HL-60/S4 treated with phorbol 12-myristate 13-acetate at 8.2 ng/mL for 4 days and 3 days (cell line): ENCODE data around the gene INS.

Source experiments
- in situ Hi-C: fragments of 300-500 bp; cut with MboI; formaldehyde crosslinking; loops from 2 replicates; pipeline ENCODE4 v1.15.0; 2022; ENCODE audit warnings: low sequenced_read_pairs

The INS gene

DNA sequence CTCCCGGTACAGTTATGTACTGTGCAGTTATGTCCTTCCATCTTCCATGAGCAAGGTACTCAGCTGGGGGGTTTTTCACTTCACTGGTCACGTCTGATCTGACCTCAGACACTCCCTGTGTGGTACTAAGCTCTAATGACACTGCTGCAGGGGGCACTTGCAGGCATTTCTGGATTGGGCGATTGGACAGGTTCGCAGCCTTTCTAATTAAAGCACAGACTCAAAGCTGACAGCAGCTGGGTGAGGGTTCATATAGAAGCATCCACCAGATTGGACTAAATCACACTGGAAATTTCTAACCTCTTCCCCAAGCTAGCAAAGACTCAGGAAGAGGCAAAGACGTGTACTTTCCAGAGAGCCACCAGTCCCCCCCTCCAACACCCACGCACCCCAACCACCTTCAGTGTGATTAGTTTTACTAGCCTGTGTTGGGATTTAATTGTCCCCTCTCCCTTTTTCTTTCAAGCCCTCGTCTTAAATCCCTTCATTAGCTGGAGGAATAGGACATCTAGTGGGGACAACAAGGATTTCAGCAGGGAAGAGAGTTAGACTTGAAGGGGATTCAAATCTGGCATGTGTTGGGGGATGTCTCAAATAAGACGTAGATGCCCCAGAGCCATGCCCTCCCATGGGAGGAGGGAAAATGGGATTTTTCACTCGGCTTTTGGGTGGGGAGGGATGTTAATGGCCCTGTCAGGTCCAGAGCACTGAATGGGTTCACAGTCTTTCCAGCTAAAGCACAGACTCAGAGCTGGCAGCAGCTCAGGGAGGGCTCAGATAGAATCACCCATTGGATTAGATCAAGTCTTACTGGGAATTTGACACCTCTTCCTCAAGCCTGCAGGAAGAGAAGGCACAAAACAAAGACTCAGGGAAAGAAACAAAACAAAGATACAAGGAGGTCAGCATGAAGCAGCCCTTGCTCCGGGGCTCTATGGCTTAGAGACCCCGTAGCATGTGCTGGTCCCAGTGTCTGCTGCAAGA is 10.9 kb downstream of the INS start:
- in situ Hi-C loops = no loop called here

DNA sequence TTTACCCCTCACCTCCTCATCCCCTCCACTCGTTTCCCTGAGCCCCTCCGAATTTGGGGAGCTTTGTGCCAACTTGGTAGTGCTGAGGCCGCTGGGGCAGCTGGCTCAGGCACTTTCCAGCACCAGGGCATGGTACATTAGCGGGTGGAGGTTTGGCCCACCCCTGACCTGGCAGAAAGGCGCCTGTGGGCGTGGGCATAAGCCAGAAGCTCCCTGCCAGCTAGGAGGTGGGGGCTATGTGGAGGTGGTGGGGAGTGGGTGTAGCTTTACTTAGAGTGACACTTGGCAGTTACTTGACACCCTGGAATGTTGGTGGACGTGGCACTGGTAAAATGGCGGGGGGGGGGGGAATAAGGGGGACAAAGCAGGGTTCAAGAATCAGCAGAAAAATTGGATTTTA is 11.5 kb downstream of the INS start:
- in situ Hi-C loops = no loop called here

DNA sequence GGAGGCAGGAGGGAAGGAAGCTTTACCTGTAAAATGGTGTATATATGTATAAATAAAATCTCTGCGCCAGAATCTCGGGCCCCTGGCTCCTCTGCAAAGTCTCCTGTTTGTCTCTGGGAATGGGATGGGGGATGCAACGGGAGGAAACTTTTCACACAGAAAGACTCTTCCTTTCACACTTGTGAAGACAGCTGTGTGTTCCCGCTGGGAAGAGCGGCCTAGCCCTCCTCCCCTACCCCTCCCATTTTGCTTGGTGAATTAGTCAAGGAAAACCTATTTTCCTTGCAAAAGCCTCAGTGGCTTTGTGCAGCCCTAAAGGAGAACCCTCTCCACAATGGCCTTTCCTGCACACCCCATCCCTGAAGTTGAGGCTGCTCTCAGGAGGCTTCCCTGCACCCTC is 12.4 kb downstream of the INS start:
- in situ Hi-C loops = no loop called here

DNA sequence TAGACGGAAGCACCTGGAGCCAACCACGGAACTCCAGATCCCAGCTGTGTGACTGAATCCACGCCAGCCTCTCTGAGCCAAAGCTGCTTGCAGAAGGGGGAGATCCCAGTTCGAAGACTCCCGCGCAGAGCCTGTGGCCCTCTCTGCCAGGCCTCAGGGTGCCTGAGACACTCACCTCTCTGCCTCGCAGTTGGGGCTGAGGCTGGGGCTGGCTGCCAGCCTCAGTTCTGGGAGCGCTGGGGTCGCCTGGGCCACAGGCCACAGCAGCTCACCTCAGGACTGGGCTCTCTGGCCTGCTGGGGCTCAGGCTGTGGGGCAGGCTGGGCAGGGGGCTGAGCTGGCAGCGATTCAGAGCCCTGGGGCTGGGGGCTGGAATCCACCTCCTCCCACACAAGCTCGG is 13.6 kb downstream of the INS start:
- in situ Hi-C loops = no loop called here

DNA sequence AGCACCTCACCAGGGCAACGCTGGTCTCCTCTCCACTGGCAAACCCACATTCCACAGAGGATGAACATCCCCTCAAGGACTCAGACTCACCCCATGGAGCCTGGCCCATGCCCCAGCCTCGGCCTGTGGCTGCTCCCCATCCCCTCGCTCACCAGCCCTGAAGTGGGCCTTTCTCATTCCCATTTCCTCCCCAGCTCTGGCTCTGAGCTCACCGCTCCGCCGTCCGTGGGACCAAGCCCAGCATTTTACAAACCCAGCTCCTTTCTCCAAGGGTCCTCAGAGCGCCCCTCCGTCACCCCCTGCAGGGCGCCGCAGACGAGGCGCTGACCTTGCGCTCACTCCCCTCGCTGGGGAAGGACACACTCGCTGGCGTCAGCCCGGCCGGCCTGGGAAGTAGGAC is 15.0 kb downstream of the INS start:
- in situ Hi-C loops = no loop called here

DNA sequence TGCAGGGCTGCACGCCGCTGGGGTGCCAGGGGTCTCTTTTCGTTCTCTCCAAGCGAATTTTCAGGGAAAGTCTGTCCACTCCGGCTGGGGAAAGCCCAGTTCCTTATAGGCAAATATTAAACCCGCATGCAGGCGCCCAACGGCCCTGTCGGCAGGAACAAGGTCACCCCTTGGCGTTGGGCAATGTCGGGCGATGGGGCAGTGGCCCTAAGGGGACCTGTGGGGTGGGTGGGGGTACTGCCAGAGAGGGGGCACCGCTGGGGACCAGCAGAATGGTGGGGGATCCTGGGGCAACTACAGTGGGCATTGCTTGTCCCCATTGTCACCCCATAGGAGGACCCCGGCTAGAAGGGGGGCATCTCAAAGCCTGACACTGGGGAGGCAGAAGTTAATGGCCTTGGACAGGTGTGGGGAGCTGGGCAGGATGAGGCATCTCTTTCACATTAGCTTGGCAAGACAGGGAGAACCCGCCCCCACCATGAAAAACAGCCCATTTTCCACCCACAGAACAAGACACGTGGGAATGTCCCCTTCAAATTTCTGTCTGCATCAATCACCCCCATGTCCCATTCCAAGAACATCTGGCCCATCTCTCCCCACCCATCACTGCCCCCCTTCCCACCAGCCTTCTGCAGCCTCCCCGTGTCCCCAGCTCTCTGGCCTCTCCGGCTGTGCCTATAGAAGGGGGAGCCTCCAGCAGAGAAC is 16.3 kb downstream of the INS start:
- in situ Hi-C loops = no loop called here

DNA sequence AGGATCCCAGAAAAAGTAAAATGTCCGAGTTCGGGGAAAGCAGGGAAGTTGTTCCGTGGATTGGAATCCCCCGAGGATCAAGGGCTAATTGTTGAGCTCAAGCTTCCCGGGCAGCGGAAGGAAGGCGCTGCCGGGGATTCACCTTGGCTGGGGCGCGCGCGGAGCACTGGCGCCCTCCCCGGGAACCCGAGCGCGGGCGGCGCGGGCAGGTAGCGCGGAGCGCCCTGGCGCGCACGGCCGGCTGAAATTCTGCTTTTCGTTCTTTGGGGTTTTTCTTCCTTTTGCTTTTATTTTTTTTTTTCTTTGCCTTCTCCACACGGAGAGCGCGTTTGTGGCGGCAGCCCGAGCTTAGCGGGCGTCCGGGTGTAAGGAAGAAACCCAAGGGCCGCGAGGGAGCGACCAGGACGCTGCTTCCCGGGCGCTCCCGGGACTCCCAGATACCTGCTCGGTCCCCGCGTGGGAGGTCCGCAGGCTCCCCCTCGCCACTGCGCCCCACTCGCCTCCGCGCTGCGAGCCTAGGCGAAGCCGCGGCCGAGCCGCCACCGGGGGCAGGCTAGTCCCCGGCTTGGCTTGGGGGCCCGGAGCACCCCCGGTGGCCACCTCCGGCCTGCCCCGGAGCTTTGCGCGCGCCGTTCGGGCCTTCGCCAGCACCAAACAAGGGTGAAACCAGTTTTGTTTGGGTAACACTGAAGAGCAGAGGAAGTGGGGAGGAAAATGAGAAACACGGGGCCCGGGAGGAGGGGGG is 17.0 kb downstream of the INS start:
- in situ Hi-C loops = no loop called here

DNA sequence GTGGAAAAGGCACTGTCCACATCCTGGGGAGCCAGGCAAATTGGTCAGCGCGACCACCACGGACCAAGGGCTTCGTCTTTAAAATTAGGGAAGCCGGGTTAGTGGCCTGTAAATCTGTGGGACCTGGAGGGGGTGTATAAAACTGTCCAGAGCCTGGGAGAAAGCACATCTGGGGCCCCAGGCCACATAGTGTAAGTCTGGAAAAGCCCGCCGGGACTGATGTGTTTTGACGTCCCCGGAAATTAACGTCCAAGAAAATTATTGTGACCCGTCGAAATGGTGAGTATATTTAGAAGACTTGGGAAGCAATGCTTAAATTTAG is 17.6 kb downstream of the INS start:
- in situ Hi-C loops = no loop called here

DNA sequence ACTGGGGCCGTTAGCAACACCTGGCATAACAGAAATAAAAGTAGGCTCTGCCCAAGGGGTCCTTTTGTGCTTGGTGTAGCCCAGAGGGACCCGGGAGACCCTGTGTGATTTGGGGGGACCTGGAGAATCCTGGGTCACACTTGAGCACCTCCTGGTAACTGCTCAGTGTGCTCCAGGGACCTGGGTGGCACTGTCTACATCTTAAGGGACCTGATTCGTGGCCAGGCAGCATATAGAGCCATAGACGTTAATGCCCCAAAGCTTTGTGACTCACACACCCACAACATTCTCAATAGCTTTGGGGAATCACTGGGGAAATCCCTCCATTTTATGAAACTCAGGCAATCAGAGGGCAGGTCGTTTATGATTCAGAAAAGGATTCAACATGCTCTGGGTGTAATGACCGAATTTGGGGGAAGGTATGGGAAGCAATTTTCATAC is 18.2 kb downstream of the INS start:
- in situ Hi-C loops = no loop called here

DNA sequence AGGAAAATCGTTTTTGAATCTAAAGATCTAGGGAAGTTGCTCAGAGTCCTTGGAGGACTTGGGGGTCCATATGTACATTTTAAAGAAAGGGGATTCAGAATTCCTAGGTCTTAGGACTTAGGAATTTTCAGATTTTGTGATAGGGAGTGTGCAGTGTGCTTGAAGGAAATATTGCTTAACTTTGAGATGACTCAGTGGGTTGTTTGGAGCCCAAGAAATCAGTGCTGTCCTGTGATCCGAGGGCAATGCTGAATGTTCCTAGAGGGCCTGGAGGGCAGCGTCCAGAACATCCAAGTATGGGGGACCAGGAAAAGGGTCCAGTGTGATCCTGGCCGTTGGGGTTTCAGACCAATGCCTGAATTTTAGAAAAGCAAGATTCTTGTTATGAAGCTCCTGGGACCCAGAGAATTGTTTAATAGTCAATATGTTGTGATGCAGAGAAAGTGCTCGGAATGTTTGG is 18.7 kb downstream of the INS start:
- in situ Hi-C loops = no loop called here

DNA sequence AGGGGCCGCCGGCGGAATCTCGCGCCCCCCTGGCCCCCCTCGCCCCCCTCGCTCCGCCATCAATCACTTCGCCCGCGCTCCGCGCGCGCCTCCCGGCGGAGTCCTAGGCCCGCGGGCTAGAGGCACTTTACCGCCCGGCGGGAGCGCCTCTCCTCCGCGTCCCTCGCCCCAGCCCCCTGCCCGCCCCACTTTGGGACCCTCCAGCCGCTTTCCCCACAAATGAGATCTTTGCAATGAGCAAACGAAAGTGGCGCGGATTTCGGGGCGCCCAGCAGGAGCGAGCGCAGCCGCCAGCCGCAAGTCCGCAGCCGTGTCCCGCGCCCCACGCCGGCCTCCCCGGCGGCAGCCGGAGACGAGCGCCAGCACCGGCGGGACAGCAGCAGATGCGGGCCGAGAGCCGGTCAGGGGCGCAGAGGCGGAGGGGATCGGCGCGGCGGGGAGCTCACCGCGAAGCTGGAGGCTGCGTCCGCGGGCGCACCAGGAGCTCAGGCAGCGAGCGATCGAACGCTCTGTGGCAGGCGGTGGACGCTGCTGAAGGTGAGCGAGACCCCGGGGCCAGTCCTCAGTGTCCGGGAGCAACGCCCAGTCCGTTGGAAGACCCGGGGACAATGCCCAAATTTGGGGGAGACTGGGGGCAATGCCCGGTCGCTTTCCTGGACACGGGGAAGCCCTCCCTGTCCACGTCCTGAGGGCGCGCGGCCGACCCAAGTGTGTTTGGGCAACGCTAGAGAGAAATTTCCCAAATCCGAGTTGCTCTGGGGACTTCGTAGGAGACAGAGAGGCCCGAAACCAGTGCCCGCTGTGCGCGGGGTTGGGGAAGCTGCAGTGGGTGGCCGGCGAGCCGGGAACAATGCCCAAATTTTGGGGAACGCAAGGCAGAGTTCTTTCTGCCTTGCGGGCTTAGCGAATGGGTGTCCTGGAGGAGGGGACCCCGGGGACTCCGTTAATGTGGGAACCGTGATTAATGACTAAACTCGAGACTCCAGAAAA is 20.3 kb downstream of the INS start:
- in situ Hi-C loops = no loop called here

DNA sequence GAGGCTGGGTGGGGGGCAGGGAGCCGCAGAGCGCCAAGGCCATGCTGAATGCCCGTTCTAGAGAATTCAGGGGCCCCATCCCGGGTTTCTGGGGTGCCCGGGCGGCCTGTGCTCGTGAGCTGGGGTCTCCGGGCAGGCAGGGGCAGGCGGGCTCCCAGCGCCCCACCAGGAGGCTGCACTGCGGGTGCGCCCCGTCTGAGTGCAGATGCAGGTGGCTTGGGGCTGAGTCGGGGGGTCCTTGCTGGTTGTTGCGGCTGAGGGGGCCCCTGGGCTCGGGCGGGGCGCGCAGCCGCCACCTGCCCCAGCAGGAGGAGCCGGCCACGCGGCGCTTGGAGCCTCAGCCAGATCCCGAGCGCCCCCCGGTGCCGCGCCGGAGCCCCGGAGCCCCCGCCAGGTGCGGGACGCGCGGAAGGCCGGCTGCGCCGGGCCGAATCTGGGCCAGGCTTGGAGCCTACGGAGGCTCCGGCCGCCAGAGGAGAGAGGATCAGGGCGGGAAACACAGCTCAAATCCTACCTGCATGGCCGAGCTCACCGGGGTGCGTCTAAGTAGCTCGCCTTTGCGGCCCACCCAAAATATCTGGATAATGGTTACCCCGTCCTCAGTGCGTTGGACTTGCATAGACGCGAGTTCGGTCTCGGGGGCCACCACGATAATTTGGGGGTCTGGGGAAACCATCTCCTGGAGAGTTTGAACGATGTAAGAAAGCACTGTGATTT is 21.2 kb downstream of the INS start:
- in situ Hi-C loops = no loop called here

DNA sequence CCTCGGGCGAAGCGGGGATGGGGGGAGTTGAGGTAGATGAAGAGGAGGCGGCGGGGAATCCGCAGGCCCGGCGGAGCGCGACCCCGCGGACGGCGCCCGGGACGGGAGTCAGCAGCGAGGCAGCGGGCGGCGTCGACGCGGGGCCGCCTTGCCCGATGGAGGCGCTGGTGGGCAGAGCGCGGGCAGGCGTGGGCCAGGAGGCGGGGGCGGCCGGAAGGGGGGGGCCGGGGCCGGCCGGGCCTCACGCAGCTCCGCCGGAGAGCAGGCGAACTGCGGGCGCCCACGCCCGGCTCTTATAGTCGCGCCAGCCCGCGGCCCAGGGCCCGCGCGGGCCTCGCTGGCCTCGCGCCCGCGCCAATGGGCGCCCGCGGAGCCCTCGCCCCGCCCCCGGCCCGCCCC is 21.9 kb downstream of the INS start, which contains the start of gene IGF2:
Gene IGF2 (minus strand): TSS at position 267 of the 399 bp plus-strand sequence. CDS start 3,866 bp downstream, outside the sequence.
- in situ Hi-C loops = no loop called here

DNA sequence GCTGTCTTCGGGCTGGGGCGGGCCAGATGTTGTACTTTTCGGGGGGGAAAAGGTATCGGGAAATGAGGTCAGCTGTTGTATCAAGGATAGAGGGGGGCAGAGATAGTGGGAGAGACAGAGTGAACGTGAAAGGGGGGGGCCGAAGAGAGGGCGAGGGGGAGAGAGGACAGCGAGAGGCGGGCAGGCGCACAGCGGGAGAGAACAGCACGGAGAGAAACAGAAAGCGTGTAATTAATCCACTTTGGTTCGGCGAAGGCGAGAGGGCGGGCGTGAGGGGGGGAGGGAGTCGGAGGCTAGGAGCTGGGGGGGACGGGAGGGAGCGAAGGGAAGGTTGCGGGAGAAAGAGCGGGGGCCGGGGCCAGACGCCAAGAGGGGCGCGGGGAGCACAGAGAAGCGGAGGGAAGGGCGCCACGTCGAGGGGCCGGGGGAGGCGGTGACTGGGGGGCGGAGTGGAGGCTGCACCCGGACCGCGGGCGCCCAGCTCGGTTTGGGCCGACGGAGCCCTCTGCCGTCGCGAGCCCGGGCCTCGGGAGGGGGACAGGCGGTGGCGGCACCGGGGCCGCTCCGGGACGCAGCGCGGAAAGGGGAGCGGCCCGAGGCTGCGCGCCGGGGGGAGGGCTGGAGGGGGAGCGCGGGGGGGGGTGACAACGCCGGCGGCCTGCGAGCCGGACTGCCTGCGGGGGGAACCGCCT is 22.4 kb downstream of the INS start:
- in situ Hi-C loops = no loop called here

DNA sequence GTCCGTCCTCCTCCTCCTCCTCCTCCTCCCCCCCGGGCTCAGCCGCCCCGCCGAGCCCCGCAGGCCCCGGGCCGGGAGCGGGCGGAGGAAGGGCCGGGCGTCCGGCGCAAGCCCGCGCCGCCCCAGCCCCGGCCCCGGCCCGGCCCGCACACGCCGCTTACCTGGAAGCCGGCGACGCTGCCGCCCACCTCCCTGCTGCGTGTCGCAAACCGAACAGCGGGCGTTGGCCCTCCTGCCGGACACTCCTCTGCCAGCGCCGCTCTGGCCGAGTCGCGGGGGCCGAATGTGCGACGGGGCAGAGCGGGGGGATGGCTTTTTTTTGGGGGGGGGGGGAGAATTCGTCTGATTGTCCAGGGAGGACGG is 23.0 kb downstream of the INS start:
- in situ Hi-C loops = no loop called here

DNA sequence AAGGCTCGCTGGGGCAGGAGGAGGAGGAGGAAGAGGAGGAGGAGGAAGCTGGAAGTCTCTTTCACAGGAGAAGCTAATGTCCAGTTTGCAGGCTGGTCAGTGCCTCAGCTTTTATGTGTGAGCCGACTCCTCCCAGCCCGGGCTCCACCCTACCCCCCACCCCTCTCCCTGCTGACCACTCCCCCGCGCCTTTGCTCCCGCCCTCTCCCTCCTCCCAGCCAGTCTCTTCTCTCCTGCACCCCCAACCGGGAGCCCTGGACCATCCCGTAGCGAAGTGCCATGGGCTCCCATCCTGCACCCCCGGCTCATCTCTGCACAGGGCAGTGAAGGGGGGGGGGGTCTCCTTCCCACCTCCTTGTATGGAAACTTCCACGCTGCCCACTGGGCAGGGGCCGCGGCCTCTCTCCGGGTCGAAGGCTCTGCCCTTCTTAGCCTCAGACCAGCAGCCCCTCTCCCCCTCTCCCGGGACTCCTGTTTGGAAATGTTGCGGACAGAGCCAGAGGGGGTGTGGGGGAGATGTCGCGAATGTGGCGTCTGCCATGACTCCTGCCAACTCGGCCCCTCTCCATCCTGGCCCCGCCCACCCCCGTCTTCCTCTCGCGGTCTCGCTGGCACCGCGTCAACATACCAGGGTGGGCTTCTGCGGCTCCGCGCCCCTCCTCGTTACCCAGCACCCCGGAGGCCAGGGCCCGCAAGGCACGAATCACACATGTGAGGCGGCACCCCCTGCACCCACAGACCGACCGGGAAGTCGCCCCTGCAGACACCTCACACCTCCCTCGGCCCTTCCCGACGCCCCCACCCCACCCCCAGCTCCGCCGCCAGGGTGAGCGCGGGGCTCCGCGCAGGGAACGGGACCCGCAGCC is 23.6 kb downstream of the INS start:
- in situ Hi-C loops = no loop called here

DNA sequence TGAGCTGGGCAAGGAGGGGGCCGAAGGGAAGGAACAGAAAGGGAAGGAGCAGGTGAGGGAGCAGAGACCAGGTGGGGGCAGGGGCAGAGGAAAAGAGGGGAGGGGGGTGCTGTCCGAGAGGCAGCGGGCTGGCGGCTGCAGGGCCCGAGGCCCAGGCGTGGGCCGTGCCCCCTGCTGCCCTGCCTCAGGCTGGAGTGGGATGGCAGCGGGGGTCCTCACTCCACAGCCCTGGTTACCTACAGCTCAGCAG is 24.1 kb downstream of the INS start:
- in situ Hi-C loops = no loop called here

DNA sequence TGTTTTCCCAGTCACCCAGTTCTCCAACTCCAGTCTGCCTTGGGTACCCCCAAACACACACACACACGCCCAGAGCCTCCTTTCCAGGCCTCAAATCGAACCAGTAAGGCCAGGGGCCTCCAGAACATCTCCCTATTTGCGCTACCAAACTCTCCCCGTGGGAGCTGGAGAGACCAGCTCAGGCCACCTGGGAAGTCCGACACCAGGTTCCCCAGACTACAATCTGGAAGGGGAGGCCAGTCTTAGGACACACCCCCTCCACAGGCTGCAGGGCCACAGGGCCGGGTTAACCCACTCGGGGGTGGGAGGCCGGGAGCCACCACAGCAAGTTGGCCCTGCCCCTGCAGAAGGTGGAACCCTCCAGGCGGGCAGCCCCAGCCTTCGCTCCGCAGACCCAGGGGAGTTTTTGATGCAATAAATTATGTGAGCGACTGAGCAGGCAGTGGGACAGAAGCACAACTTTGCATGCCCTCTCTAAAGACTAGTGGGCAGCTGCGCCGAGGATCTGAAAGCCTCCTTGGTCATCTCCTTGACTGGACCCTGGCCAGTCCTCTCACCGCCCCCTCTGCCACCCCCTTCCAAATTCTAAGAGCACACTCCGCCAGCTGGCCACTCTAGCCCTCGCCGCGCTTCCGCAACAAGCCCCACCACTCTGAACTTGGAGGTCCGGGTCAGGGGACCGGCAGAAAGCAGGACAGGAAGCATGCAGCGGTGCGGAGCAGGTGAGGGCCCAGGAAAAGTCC is 24.6 kb downstream of the INS start:
- in situ Hi-C loops = no loop called here
